Measurements from ENCODE around the gene MMP28.

GRCh38 chr17:35752945-35753764, 42.3 kb downstream of the MMP28 start, which contains the start of gene GAS2L2:
- TF ChIP-seq CTCF (conservative IDR thresholded peaks at IDR 0.05; ENCODE audit: low read depth, low read length) (no peak), RFX5 (IDR thresholded peaks at IDR 0.05; ENCODE audit: low read depth, low read length) (no peak), POLR2A (IDR thresholded peaks at IDR 0.05; ENCODE audit: low read depth, low read length) (no peak), RCOR1 (IDR thresholded peaks at IDR 0.05; ENCODE audit: insufficient replicate concordance, low read length) (no peak), CEBPB (IDR thresholded peaks at IDR 0.05; ENCODE audit: low read depth, low read length) (no peak), ELK1 (IDR thresholded peaks at IDR 0.05; ENCODE audit: borderline replicate concordance, low read depth, low read length) (no peak), MAZ (IDR thresholded peaks at IDR 0.05; ENCODE audit: borderline replicate concordance, low read depth, low read length) (no peak), MXI1 (IDR thresholded peaks at IDR 0.05; ENCODE audit: borderline replicate concordance, low read depth, low read length) (no peak), RAD21 (IDR thresholded peaks at IDR 0.05; ENCODE audit: low read length) (no peak), MAFK (IDR thresholded peaks at IDR 0.05; ENCODE audit: low read depth, low read length) (no peak), FOS (IDR thresholded peaks at IDR 0.05; ENCODE audit: low read depth, low read length) (no peak), BHLHE40 (IDR thresholded peaks at IDR 0.05; ENCODE audit: low read depth, low read length) (no peak)

Measured in IMR-90 (cell line).